Endothelial cell of umbilical vein (primary cell): Measurements from ENCODE around the gene PLXNA4.

ENCODE experiments used
- EZH2 ChIP-seq: IDR thresholded peaks from 2 replicates; pipeline ENCODE4 v1.6.1; 2012; ENCODE audit warnings: borderline replicate concordance, low read depth, mild to moderate bottlenecking, moderate library complexity, low read length, inconsistent platforms; ENCODE audit not compliant: severe bottlenecking
- FOS ChIP-seq: IDR thresholded peaks from 2 replicates; pipeline ENCODE4 v1.6.1; 2011; ENCODE audit warnings: mild to moderate bottlenecking, low read length, moderate library complexity, borderline replicate concordance; ENCODE audit not compliant: insufficient read depth
- JUN ChIP-seq: IDR thresholded peaks from 2 replicates; pipeline ENCODE4 v1.6.1; 2011; ENCODE audit warnings: borderline replicate concordance, low read depth; ENCODE audit not compliant: insufficient read length, insufficient read depth
- MYC ChIP-seq: IDR thresholded peaks from one replicate; pipeline ENCODE4 v1.6.1; 2011; ENCODE audit warnings: mild to moderate bottlenecking, low read depth, low read length
- POLR2A ChIP-seq: IDR thresholded peaks from 2 replicates; pipeline ENCODE4 v1.6.1; 2012; ENCODE audit warnings: low read depth, mild to moderate bottlenecking, control low read depth, low read length
- POLR2AphosphoS5 ChIP-seq: IDR thresholded peaks from 2 replicates; pipeline ENCODE4 v1.6.1; 2012; ENCODE audit warnings: low read depth, mild to moderate bottlenecking, control low read depth, low read length, moderate library complexity; ENCODE audit not compliant: insufficient read depth
- TF ChIP-seq, protein P1 (sequence below), 2 donors: IDR thresholded peaks; 1 replicate in 1 of 2; 2 replicates in 1 of 2; pipeline ENCODE4 v1.5.1; 2011; ENCODE audit warnings: low read length in 2 of 2, mild to moderate bottlenecking in 2 of 2, moderate library complexity in 2 of 2, control low read depth in 1 of 2, inconsistent platforms in 1 of 2, low read depth in 1 of 2; ENCODE audit not compliant: insufficient read depth in 1 of 2; ENCODE audit errors: extremely low read depth in 1 of 2
- TF ChIP-seq, protein P2 (sequence below): IDR thresholded peaks from 2 replicates; pipeline ENCODE4 v1.6.1; 2011; ENCODE audit not compliant: insufficient read depth, insufficient read length

DNA sequence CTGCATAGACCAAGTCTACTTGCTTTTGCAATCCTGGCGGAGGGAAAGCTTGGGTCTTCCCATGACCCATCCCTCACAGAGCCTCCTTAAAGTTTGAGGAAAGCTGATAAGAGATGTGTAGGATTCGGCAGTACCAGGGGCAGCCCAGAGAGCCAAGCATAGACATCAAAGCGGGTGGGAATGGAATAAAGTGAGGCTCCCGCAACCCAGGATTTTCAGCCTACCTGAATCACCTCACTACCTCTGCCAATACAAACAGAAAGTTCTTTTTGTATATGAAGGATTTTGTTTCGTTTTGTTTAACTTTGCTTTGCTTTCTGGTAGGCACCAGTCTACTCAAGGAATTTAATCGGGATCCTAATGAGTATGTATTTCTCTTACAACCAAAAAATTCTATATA, 451.7 kb downstream of the PLXNA4 start:
- TF ChIP-seq, protein P1, sequence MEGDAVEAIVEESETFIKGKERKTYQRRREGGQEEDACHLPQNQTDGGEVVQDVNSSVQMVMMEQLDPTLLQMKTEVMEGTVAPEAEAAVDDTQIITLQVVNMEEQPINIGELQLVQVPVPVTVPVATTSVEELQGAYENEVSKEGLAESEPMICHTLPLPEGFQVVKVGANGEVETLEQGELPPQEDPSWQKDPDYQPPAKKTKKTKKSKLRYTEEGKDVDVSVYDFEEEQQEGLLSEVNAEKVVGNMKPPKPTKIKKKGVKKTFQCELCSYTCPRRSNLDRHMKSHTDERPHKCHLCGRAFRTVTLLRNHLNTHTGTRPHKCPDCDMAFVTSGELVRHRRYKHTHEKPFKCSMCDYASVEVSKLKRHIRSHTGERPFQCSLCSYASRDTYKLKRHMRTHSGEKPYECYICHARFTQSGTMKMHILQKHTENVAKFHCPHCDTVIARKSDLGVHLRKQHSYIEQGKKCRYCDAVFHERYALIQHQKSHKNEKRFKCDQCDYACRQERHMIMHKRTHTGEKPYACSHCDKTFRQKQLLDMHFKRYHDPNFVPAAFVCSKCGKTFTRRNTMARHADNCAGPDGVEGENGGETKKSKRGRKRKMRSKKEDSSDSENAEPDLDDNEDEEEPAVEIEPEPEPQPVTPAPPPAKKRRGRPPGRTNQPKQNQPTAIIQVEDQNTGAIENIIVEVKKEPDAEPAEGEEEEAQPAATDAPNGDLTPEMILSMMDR (IDR thresholded peaks at IDR 0.05; ENCODE audit: extremely low read depth in 1 of 2, insufficient read depth in 1 of 2, low read depth in 1 of 2, low read length in 2 of 2), result no peak
- TF ChIP-seq FOS, result no peak
- no peak for TF ChIP-seq EZH2
- TF ChIP-seq POLR2AphosphoS5, result no peak
- no peak for TF ChIP-seq POLR2A
- TF ChIP-seq, protein P2, sequence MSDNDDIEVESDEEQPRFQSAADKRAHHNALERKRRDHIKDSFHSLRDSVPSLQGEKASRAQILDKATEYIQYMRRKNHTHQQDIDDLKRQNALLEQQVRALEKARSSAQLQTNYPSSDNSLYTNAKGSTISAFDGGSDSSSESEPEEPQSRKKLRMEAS, result no peak
- TF ChIP-seq JUN, result no peak
- no peak for TF ChIP-seq MYC
